ENCODE measurements around the gene JAM2. TPM values are rescaled to one million over a fixed set of nuclear protein-coding genes. Genes with fewer than 3 reads are reported as not detected.
A peak's percentile ranks its signal among the peaks of the same experiment; 100 is the strongest.

The JAM2 gene
- total RNA-seq, 1 experiment from 2014 or later, result 2.6 TPM

DNA sequence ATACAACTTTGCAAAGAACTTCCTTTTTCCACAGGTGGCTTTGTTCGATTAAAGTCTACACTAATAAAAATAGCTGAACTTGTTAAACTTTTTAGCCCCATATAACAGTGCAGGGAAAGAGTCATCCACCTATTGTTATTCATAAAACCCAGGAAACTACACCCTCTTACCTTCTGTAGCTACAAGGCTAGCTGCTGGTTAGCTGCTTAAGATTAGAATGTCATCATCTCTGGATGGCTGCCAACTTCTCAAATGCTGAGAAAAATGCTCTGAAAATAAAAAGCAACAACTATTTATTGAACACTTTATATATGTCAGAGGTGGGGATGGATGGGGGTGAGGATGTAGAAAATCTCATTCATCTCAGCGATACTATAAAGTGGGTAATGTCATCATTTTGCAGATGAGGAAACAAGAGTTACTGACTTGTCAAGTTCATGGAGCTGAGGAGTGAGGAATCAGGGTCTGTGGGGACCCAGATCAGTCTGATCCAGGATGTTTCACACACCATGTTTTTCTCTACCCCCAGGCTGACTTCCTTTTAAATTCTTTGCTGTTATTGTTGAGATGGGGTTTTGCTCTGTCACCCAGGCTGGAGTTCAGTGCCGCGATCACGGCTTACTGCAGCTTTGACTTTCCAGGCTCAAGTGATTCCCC is 78.6 kb downstream of the JAM2 start:
- no peak overlapping the region for H3K14ac ChIP-seq (ENCODE audit: insufficient read depth, low read length)
- H3K79me2 ChIP-seq (ENCODE audit: insufficient read depth, low read length), result no peaks in the 10 kb centered on the region
- no peak overlapping the region for H3K18ac ChIP-seq (ENCODE audit: insufficient read length, low read depth, low read length)
- H3K9ac ChIP-seq (ENCODE audit: extremely low read depth, insufficient read length, low read length), result no peak overlapping the region
- no peaks in the 10 kb centered on the region for H4K20me1 ChIP-seq (ENCODE audit: control insufficient read depth, insufficient read depth, insufficient read length)
- Mint-ChIP-seq H3K27ac (peak overlapping the region in 2 of 3 experiments; percentile 69 to 84; a peak in 4 of 7 replicates), H3K9me3 (no peaks in the 10 kb centered on the region), H3K27me3 (ENCODE audit: low read depth) (no peaks in the 10 kb centered on the region; the same call in 1 of the 2 replicates), H3K4me1 (peaks cover 13% of the 10 kb centered on the region in 2 experiments), H3K36me3 (ENCODE audit: insufficient read depth in 1 of 3, low read depth in 3 of 3) (peaks cover 0 to 14% (median 13%) of the 10 kb centered on the region in 3 experiments), H3K4me3 (no peak overlapping the region)
- no peak overlapping the region for H2BK15ac ChIP-seq (ENCODE audit: low read depth, low read length)
- no peaks in the 10 kb centered on the region for H3K23me2 ChIP-seq (ENCODE audit: insufficient read length, low read depth, low read length, poor library complexity, severe bottlenecking)
- H4K5ac ChIP-seq (ENCODE audit: insufficient read length, low read depth, low read length), result no peak overlapping the region
- H3K27me3 ChIP-seq (ENCODE audit: insufficient read depth, low read length), result no peaks in the 10 kb centered on the region
- TF ChIP-seq, protein P1, sequence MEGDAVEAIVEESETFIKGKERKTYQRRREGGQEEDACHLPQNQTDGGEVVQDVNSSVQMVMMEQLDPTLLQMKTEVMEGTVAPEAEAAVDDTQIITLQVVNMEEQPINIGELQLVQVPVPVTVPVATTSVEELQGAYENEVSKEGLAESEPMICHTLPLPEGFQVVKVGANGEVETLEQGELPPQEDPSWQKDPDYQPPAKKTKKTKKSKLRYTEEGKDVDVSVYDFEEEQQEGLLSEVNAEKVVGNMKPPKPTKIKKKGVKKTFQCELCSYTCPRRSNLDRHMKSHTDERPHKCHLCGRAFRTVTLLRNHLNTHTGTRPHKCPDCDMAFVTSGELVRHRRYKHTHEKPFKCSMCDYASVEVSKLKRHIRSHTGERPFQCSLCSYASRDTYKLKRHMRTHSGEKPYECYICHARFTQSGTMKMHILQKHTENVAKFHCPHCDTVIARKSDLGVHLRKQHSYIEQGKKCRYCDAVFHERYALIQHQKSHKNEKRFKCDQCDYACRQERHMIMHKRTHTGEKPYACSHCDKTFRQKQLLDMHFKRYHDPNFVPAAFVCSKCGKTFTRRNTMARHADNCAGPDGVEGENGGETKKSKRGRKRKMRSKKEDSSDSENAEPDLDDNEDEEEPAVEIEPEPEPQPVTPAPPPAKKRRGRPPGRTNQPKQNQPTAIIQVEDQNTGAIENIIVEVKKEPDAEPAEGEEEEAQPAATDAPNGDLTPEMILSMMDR (conservative IDR thresholded peaks at IDR 0.05), result no peak
- H3T11ph ChIP-seq (ENCODE audit: low read length), result no peak overlapping the region
- H4K91ac ChIP-seq (ENCODE audit: insufficient read length, low read depth, low read length), result no peak overlapping the region
- H3K79me1 ChIP-seq (ENCODE audit: insufficient read depth, low read depth, low read length, poor library complexity, severe bottlenecking), result no peaks in the 10 kb centered on the region
- WGBS (ENCODE audit: extremely low coverage, insufficient read length, low lambda C conversion rate), result no CpG with 5 or more reads among the region's 5 CpGs
- H3K27ac ChIP-seq (ENCODE audit: insufficient read length, low read depth, low read length), result no peak overlapping the region
- no peak overlapping the region for H4K8ac ChIP-seq (replicated peaks; ENCODE audit: insufficient read length, low read depth, low read length)
- no peak overlapping the region for H2AFZ ChIP-seq (ENCODE audit: low read length)
- no peak overlapping the region for H2BK5ac ChIP-seq (ENCODE audit: insufficient read length, low read length)
- no peak overlapping the region for H2BK12ac ChIP-seq (ENCODE audit: insufficient read length, low read depth, low read length)
- no peak overlapping the region for H3K23ac ChIP-seq (ENCODE audit: insufficient read length, low read depth, low read length)
- H3K56ac ChIP-seq (ENCODE audit: insufficient read length, low read depth, low read length), result no peak overlapping the region
- no peak overlapping the region for H3K4me2 ChIP-seq (ENCODE audit: insufficient read depth, insufficient read length, low read length)
- H3K9me3 ChIP-seq (ENCODE audit: control insufficient read depth, low read depth, low read length), result no peaks in the 10 kb centered on the region
- no peak overlapping the region for H2AK5ac ChIP-seq (ENCODE audit: insufficient read length, low read length)
- no peak overlapping the region for H2BK120ac ChIP-seq (ENCODE audit: low read depth, low read length, poor library complexity, severe bottlenecking)
- DNase-seq, result no peak
- H3K4me1 ChIP-seq (ENCODE audit: insufficient read depth, low read length), result no peaks in the 10 kb centered on the region
- H2BK20ac ChIP-seq (ENCODE audit: low read depth, low read length, poor library complexity, severe bottlenecking), result no peak overlapping the region
- H3K4ac ChIP-seq (ENCODE audit: low read depth, low read length), result no peak overlapping the region
